ENCODE measurements around the gene BASP1. TPM values are rescaled to one million over a fixed set of nuclear protein-coding genes. Genes with fewer than 3 reads are reported as not detected.
"Not testable (repeated sequence)": the region's sequence is repeated elsewhere in the genome, so short reads cannot be mapped to it uniquely, and the experiment has no call there.

BASP1 gene
- total RNA-seq, 2 donors from 2014 or later = 25.2 to 31.4 TPM

DNA sequence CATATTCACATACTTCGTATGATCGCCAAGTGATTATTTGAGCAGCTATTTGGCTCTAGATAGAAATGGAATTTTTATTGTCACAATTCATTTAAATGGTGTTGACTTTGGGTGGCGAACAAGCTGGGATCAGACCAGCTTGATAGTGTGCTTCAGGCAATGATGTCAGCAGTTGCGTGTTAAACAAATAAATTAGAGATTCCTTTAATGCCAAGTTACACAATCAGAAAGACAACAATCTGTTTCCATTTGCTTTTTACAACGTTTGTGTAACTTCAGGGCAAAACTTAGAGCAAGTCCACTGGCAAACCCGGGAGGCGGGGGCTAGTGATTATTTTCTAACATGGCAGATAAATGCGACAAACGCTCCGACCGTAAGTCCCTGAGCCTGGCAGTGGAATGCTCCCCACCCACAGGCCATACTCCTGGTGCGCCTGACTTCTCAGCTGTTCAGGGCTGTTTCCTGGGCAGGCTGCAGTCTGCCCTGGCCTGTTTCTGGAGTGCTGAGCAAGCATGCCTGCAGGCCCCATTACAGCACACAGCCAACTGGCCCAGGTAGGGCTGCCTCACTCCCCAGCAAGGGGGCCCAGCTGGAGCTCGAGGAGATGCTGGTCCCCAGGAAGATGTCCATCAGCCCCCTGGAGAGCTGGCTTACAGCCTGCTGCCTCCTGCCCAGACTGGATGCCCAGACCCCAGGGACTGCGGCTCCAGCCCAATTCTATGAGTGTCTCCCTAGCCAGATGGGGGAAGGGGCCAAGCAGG lies 88.7 kb downstream of the BASP1 start:
- peak; percentile 87 for DNase-seq (ENCODE audit: low spot score)

DNA sequence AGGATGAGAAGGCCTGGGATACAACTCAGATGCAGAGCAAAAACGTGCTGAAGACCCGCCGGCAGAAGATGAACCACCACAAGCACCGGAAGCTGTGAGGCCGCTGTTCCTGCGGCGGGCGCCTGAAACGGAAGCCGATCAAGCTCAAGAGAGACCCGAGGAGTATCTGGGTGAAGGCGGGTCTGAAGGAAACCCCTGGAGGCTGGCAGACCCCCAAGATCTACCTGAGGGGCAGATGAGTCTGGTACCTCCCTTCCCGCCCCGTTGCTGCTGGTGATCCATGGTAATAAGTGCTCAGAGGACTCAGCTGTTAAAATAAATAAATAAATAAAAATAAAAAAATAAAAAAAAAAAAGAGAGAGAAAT lies 89.3 kb downstream of the BASP1 start:
- intact Hi-C loops (cut with DNase I) = no loop called here

More for the DNA sequence above, 88.7 kb downstream of the BASP1 start:
- intact Hi-C loops (cut with DNase I) = no loop called here

DNA sequence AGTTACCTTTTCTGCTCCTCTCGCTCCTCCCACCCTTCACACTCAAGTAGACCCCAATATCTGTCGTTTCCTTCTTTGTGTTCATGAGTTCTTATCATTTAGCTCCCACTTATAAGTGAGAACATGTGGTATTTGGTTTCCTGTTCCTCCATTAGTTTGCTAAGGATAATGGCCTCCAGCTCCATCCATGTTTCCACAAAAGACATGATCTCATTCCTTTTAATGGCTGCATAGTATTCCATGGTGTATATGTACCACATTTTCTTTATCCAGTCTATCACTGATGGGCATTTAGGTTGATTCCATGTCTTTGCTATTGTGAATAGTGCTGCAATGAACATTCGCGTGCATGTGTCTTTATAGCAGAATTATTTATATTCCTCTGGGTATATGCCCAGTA lies 90.0 kb downstream of the BASP1 start:
- intact Hi-C loops (cut with DNase I); DNase-seq (ENCODE audit: low spot score): not testable (repeated sequence)

More for the DNA sequence above, 89.3 kb downstream of the BASP1 start:
- no peak for DNase-seq (ENCODE audit: low spot score)

DNA sequence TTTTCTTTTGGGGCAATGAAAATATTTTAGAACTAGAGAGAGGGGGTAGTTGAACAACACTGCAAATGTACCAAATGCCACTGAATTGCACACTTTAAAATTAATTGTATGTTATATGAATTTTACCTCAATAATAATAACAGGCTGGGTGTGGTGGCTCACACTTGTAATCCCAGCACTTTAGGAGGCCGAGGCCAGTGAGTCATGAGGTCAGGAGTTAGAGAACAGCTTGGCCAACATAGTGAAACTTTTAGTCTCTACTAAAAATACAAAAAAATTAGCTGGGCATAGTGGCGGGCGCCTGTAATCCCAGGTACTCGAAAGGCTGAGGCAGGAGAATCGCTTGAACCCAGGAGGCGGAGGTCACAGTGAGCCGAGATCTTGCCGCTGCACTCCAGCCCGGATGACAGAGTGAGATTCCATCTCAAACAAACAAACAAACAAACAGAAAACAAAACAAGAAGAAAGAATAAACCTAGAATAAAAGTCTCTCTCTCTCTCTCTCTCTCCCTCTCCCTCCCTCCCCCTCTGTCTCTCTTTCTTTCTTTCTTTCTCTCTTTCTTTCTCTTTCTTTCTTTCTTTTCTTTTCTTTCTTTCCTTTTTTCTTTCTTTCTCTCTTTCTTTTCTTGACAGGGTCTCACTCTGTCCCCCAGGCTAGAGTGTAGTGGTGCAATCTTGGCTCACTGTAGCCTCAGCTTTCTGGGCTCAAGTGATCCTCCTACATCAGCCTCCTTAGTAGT lies 91.1 kb downstream of the BASP1 start:
- intact Hi-C loops (cut with DNase I) = no loop called here
- no peak for DNase-seq (ENCODE audit: low spot score)

DNA sequence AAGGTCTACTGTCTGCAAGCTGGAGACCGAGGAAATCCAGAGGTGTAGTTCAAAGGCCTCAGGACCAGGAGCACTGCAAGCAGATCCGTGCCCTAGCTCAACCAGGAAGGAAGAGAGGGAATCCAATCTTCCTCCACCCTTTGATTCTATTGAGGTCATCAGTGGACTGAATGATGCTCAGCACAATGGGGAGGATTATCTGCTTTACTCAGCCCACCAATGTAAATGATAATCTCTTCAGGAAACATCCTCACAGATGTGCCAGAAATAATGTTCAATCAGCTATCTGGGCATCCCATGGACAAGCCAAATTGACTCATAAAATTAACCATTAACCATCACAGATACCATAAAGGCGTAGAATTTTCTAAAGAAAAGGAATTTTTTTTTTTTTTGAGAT lies 92.0 kb downstream of the BASP1 start:
- no peak for DNase-seq (ENCODE audit: low spot score)
- intact Hi-C loops (cut with DNase I) = no loop called here

DNA sequence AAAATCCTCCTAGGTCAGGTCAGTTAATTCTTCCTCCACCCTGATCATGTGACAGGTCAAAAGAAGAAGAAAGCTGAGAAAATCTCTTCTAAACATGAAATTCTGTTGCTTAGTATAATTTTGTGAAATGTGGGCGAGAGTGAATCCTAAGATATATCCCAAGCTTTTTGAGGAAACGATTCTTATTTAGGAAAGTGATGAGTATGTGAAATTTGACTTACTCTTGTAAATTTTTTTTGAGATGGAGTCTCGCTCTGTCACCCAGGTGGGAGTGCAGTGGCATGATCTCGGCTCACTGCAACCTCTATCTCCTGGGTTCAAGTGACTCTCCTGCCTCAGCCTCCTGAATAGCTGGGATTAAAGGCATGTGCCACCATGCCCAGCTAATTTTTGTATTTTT lies 93.1 kb downstream of the BASP1 start:
- intact Hi-C loops (cut with DNase I); DNase-seq (ENCODE audit: low spot score): not testable (repeated sequence)

DNA sequence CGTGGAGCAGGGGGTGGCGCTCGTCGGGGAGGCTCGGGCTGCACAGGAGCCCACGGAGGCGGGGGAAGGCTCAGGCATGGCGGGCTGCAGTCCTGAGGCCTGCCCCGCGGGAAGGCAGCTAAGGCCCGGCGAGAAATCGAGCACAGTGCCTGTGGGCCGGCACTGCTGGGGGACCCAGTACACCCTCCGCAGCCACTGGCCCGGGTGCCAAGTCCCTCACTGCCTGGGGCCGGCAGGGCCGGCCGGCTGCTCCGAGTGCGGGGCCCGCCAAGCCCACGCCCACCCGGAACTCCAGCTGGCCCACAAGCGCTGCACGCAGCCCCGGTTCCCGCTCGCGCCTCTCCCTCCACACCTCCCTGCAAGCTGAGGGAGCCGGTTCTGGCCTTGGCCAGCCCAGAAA lies 94.4 kb downstream of the BASP1 start:
- DNase-seq (ENCODE audit: low spot score); intact Hi-C loops (cut with DNase I): not testable (repeated sequence)

DNA sequence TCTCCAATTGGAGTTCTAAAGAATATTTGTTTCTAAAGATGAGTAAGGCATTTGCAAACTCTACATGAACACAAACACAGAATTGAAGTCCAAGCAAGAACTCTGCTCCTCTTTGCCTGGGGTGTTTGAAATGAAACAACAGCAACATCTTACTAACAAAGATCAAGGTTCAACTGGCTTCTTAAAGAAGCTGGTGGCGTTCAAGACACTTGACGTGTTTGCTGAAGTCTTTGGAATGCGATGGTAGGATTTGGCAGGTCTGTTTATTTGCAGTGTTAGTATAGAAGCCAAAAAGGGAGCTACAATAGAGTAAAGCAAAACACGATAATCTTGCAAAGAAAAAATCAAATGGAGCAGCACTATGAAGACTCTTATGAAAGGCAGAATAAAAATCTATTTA lies 94.9 kb downstream of the BASP1 start:
- intact Hi-C loops (cut with DNase I) = no loop called here
- DNase-seq (ENCODE audit: low spot score) = no peak

DNA sequence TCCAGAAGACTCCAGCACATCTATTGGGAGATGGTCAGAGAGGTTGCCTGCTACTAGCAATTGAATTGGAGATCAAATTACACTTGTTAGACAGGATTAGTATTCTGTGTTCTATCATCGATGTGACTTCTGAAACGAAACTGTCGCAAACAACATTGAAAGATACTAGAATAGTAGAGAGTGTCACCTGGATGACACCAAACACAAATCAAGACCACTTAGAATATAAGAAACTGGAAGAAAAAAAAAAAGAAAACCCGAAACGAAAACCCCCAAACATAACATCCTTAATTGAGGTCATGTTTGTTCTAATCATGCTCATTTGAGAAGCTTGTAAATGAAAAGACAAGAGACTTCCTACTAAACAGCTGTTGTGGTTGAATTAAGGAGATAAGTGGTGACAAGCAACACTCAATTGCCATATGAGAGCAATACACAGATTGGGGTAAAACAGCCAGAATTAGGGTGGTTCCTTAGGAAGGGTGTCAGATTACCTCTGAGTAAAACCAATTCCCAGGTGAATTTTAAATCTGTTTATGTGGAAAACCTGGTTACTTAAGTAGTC lies 97.6 kb downstream of the BASP1 start:
- no peak for DNase-seq (ENCODE audit: low spot score)
- intact Hi-C loops (cut with DNase I) = no loop called here

DNA sequence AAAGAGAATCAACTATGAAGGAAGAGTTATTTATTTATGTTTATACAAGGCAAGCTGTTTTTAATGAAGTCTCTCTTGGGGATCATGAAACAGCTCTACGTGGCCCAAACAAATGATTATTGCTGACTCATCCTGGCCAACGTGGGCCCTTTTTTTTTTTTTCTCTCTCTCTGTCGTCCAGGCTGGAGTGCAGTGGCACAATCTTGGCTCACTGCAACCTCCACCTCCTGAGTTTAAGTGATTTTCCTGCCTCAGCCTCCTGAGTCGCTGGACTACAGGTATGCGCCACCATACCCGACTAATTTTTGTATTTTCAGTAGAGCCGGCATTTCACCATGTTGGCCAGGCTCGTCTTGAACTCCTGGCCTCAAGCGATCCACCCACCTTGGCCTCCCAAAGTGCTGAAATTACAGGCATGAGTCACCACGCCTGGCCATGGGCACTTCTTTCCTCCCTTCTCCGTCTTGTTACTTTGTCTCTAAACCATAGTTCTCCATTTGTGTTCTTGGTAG lies 98.3 kb downstream of the BASP1 start:
- intact Hi-C loops (cut with DNase I) = no loop called here
- no peak for DNase-seq (ENCODE audit: low spot score)

DNA sequence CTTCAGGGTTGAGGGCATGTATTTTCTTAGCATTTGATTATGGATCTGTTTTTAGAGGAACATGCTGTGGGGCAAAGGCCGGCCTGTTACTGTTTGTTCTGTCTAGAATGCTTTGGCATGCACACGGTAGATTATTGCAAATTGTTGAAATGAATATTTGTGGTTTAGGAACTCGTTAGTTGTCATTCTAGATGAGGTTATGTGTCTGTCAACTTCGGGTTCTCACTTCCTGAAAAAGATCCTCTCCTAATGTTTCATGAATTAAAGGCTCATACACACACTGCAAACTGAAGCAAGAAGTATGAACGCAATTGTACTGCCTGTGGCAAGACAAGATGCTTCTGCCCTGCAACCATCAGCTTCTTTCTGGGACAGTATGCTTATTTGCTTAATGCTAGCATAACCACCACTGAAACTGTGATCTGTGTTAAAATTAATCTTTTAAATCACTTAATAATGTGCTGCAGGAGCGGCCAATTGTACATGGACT lies 99.6 kb downstream of the BASP1 start:
- no peak for DNase-seq (ENCODE audit: low spot score)
- intact Hi-C loops (cut with DNase I) = no loop called here

DNA sequence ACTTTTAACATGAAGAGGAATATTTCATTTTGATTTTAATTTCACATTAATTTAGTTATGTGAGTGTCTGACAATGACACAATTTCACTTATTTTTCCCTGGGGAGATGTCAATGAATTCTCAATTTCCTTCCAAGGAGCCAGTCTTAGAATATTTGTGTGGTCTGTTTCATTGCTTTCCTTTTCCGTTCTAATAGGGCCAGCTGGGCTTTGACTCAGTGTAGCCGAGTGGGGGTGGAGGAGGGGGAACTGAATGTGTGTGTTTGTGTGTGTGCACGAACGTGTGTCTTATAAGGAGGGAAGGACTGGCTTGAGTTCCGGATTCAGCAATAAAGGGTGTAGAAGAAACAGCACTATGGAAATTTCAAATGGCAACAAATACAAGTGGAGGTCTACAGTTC lies 100.0 kb downstream of the BASP1 start:
- intact Hi-C loops (cut with DNase I) = no loop called here
- no peak for DNase-seq (ENCODE audit: low spot score)

DNA sequence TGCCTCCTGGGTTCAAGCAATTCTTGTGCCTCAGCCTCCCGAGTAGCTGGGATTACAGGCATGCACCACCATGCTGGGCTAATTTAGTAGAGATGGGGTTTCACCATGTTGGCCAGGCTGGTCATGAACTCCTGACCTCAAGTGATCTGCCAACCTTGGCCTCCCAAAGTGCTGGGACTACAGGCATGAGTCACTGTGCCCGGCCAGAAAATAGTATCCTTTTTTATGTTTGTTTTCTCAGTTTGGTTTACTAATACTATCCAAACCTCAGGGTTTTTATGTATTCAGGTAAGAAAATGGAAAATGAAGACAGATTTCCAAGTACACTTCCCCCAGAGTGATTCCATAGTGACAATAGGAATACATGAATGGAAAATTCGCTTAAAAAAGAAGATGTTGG lies 101.7 kb downstream of the BASP1 start:
- DNase-seq (ENCODE audit: low spot score); intact Hi-C loops (cut with DNase I): not testable (repeated sequence)

DNA sequence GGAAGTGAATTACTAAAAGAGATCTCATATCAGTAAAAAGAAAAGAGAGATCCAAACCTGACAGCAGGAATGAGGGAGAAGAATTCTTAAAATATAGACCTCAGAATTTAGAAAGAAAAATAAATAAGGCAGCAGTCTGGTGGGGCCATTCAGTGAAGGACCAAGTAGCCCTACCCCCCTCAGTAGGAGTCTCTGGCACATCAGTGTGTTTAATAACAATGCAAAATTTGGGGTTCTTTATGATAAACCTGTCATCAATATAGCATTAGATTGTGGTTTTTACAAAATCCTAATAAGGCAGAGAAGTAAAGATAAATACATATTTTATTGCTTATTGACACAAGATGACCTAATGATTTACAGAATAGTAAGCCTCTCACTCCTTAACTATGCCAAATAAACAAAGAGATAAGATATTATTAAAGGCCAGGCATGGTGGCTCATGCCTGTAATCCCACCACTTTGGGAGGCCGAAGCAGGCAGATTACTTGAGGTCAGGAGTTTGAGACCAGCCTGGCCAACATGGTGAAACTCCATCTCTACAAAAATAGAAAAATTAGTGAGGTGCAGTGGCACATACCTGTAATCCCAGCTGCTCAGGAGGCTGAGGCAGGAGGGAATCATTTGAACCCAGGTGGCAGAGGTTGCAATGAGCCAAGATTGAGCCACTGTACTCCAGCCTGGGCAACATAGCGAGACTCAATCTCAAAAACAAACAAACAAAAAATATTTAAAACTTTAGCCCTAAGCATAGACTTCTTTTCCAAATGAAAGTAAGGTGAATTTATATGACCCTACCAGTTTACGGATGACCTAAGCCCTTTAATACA lies 108.6 kb downstream of the BASP1 start:
- intact Hi-C loops (cut with DNase I) = no loop called here
- no peak for DNase-seq (ENCODE audit: low spot score)

Data from posterior vena cava (tissue), 2 donors.